Sigmoid colon (tissue), 7 donors: ENCODE measurements around the gene AGAP2. TPM values are rescaled to one million over a fixed set of nuclear protein-coding genes. Genes with fewer than 3 reads are reported as not detected.
"Not testable (repeated sequence)": the region's sequence is repeated elsewhere in the genome, so short reads cannot be mapped to it uniquely, and the experiment has no call there.

Experiments
- DNase-seq: peaks from one replicate; pipeline ENCODE4 v3.0.0-alpha.2; 2019
- H3K27ac ChIP-seq, 4 donors: fragments of 200-600 bp; sonication (generic); one replicate each; pipeline ENCODE4 v1.5.1; 2016 to 2019; ENCODE audit warnings: mild to moderate bottlenecking in 1 of 4
- H3K27me3 ChIP-seq, 3 donors: fragments of 200-600 bp; sonication (generic); one replicate each; pipeline ENCODE4 v1.5.1; 2019; ENCODE audit warnings: mild to moderate bottlenecking in 1 of 3
- H3K36me3 ChIP-seq, 4 donors: fragments of 200-600 bp; sonication (generic); one replicate each; pipeline ENCODE4 v1.5.1; 2016 to 2019
- H3K4me1 ChIP-seq, 4 donors: fragments of 200-600 bp; sonication (generic); one replicate each; pipeline ENCODE4 v1.5.1; 2017 to 2019
- H3K4me3 ChIP-seq, 4 donors: fragments of 200-600 bp; sonication (generic); one replicate each; pipeline ENCODE4 v1.5.1; 2017 to 2019; ENCODE audit warnings: mild to moderate bottlenecking in 2 of 4, moderate library complexity in 1 of 4
- H3K9me3 ChIP-seq, 4 donors: fragments of 200-600 bp in 3 of 4; sonication (generic) in 3 of 4; one replicate each; pipeline versions ENCODE4 v1.5.1 to v1.6.1; 2013 to 2019
- EP300 ChIP-seq, 4 donors: sonication (generic); formaldehyde crosslinking; IDR thresholded peaks; one replicate each; pipeline ENCODE4 v1.6.1; 2017; ENCODE audit warnings: antibody characterized with exemption in 4 of 4
- POLR2A ChIP-seq, 2 donors: fragments of 450-650 bp; IDR thresholded peaks; one replicate each; pipeline ENCODE4 v1.6.1; 2016; ENCODE audit warnings: antibody characterized with exemption in 2 of 2, mild to moderate bottlenecking in 2 of 2, moderate library complexity in 2 of 2
- POLR2AphosphoS5 ChIP-seq, 4 donors: sonication (generic); formaldehyde crosslinking; IDR thresholded peaks; one replicate each; pipeline ENCODE4 v1.6.1; 2017; ENCODE audit warnings: antibody characterized with exemption in 4 of 4
- WGBS, 2 donors: extraction: QIAGEN DNeasy Blood & Tissue Kit; methylation state at CpG; one replicate each; pipeline ENCODE4 v1.1.7; 2013; 5-methylcytosine and 5-hydroxymethylcytosine counted together
- intact Hi-C: fragments of 100-400 bp; cut with DNase I; formaldehyde crosslinking; loops from one replicate; pipeline ENCODE4 v1.15.1; 2023
- polyA plus RNA-seq, 3 donors: library from polyadenylated mRNA; stranded (reverse); fragments of 200-250 nt; gene quantifications; one replicate each; pipeline ENCODE4 v1.2.3, GENCODE V29; 2013
- total RNA-seq, 4 donors: library from RNA; depleted of rRNA; stranded (reverse); fragments of >200 nt; gene quantifications; one replicate each; pipeline ENCODE4 v1.1.0, GENCODE V29; 2016
- TF ChIP-seq, protein P1 (sequence below), 4 experiments: fragments of 450-650 bp in 3 of 4; fragments of 200-600 bp in 1 of 4; IDR thresholded peaks; one replicate each; pipeline ENCODE4 v1.5.1; 2016 to 2019; ENCODE audit warnings: antibody characterized with exemption in 4 of 4, mild to moderate bottlenecking in 3 of 4, moderate library complexity in 2 of 4
- donor health status: healthy with polysubstance abuse.
- donor health status: Bipolar disorder and iron deficiency.
- donor health status: healthy.

Gene AGAP2
- total and polyA plus RNA-seq, 7 donors, result under 0.01 to 6.4 (median 1.4) TPM

DNA sequence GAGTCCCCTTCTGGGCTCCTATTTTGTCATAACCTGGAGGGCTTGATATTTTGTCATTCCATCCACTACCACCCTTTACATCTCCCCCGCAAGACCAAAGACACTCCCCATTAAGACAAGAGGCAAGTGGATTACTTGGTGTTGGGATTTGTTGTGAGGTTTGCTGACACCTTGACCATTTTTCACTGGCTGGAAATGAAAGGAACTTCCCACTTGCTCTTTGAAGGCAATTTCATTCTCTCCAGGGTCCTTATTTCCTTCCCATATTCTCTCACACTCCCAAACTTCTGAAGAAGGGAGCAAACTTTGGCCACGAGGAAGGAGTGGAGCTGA is 14.9 kb downstream of the AGAP2 start:
- intact Hi-C loops, result no loop called here
- Histone ChIP-seq H3K27ac (no peak overlapping the region), H3K27me3 (peaks cover 0 to 41% (median 22%) of the 10 kb centered on the region in 3 donors), H3K4me1 (peaks cover 0 to 21% (median 17%) of the 10 kb centered on the region in 4 donors), H3K36me3 (peaks cover 9 to 37% (median 22%) of the 10 kb centered on the region in 4 donors), H3K4me3 (no peak overlapping the region), H3K9me3 (no peaks in the 10 kb centered on the region)
- TF ChIP-seq POLR2AphosphoS5 (IDR thresholded peaks at IDR 0.05) (no peak), POLR2A (IDR thresholded peaks at IDR 0.05) (no peak), EP300 (IDR thresholded peaks at IDR 0.05) (no peak)
- TF ChIP-seq, protein P1, sequence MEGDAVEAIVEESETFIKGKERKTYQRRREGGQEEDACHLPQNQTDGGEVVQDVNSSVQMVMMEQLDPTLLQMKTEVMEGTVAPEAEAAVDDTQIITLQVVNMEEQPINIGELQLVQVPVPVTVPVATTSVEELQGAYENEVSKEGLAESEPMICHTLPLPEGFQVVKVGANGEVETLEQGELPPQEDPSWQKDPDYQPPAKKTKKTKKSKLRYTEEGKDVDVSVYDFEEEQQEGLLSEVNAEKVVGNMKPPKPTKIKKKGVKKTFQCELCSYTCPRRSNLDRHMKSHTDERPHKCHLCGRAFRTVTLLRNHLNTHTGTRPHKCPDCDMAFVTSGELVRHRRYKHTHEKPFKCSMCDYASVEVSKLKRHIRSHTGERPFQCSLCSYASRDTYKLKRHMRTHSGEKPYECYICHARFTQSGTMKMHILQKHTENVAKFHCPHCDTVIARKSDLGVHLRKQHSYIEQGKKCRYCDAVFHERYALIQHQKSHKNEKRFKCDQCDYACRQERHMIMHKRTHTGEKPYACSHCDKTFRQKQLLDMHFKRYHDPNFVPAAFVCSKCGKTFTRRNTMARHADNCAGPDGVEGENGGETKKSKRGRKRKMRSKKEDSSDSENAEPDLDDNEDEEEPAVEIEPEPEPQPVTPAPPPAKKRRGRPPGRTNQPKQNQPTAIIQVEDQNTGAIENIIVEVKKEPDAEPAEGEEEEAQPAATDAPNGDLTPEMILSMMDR (IDR thresholded peaks at IDR 0.05), result no peak
- WGBS, 2 donors, result 56 to 76% methylated on average over 2 of the region's 2 CpGs
- no peak for DNase-seq

DNA sequence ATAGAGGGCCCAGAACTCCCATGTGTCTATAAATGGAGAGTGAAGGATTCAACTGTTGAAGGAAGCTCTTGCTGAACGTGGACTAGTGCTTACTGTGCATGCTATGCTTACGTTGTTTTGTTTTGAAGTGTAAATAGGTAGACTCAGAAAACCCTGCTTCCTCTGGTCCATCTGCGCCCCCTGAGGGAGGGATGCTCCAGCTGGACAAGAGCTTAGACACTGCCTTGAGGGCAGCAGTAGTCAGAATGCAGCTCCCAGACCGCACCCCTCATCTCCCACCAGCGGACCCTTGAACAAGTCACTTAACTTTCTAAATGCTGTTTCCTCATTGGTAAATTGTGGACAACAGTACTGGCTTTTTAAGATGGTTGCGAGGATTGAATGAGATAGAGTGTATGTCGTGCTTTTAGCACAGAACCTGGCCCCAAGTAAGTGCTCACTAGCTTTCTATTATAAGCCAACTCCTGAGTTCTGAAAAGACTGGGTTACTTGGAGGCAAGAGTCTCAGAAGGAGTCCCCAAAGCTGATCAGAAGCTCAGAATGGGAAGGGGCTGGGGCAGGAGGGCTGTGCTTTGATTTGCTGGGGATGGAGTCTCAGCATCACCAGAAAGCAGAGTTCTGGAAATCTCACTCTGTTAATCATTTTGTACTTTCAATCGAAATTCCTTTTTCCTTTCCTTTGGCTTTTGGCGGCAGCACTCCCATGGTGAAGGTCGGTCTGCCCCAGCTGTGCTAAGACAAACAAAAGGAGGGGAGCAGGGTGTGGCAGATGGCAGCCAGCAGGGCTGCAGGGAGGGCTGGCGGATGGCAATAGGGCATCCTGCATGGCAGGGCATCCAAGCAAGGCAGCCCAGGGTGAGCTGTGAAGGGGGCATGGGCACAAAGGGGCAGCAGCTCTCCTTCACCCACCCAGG is 15.6 kb downstream of the AGAP2 start:
- TF ChIP-seq, protein P1 (IDR thresholded peaks at IDR 0.05), result no peak
- no peak for TF ChIP-seq POLR2A (IDR thresholded peaks at IDR 0.05)
- TF ChIP-seq EP300 (IDR thresholded peaks at IDR 0.05), result no peak
- no peak for TF ChIP-seq POLR2AphosphoS5 (IDR thresholded peaks at IDR 0.05)
- intact Hi-C loops, result no loop called here
- Histone ChIP-seq H3K36me3 (peaks cover 15 to 44% (median 29%) of the 10 kb centered on the region in 4 donors), H3K9me3 (no peaks in the 10 kb centered on the region), H3K27me3 (peaks cover 0 to 38% (median 21%) of the 10 kb centered on the region in 3 donors), H3K4me3 (no peak overlapping the region), H3K4me1 (peaks cover 0 to 21% (median 17%) of the 10 kb centered on the region in 4 donors), H3K27ac (no peak overlapping the region)
- 53 to 70% methylated on average over 11 of the region's 11 CpGs for WGBS, 2 donors
- DNase-seq, result no peak

DNA sequence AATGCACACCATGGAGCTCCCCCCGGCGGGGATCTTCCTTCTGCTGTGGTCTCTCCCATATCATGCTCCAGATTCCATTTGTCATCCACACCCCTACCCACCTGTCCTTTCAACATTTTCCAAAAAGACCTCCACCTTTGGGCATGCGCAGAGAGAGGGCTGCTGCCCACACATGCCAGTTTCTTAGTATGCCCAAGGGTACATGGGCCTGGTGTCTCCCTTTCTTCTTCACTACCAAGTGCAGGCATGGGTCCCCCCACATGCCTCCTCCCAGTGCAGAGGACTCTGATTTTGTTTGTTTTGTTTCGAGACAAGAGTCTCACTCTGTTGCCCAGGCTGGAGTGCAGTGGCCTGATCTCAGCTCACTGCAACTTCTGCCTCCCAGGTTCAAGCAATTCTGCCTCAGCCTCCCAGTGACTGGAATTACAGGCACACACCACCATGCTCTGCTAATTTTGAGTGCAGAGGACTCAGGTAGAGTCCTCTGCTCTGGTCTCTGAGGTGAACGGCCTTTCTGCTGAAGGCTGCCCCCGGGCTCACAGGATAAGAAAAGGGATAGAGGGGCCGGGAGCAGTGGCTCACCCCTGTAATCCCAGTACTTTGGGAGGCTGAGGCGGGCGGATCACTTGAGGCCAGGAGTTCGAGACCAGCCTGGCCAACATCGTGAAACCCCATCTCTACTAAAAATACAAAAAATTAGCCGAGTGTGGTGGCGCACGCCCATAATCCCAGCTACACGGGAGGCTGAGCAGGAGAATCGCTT is 16.5 kb downstream of the AGAP2 start:
- intact Hi-C loops, H3K9me3 ChIP-seq, H3K27ac ChIP-seq, H3K4me3 ChIP-seq, DNase-seq: not testable (repeated sequence)
- 96% methylated on average over 16 of the region's 16 CpGs for WGBS, 2 donors
- Histone ChIP-seq H3K4me1 (peaks cover 0 to 15% (median 12%) of the 10 kb centered on the region in 4 donors), H3K36me3 (peaks cover 16 to 53% (median 37%) of the 10 kb centered on the region in 4 donors), H3K27me3 (peaks cover 0 to 28% (median 11%) of the 10 kb centered on the region in 3 donors)

DNA sequence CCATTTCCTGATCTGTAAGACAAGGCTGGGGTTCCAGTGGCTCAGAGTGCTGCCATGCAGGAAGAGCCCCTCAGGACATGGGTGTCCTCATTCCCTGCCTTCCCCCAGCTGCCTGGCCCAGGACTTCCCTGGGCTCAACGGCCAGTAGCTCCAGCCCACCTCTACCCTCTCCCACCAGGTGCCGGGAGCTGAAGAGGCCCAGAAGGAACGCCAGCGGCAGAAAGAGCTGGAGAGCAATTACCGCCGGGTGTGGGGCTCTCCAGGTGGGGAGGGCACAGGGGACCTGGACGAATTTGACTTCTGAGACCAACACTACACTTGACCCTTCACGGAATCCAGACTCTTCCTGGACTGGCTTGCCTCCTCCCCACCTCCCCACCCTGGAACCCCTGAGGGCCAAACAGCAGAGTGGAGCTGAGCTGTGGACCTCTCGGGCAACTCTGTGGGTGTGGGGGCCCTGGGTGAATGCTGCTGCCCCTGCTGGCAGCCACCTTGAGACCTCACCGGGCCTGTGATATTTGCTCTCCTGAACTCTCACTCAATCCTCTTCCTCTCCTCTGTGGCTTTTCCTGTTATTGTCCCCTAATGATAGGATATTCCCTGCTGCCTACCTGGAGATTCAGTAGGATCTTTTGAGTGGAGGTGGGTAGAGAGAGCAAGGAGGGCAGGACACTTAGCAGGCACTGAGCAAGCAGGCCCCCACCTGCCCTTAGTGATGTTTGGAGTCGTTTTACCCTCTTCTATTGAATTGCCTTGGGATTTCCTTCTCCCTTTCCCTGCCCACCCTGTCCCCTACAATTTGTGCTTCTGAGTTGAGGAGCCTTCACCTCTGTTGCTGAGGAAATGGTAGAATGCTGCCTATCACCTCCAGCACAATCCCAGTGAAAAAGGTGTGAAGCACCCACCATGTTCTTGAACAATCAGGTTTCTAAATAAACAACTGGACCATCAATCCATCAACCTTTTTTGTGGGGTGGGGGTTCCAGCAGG is 17.6 kb downstream of the AGAP2 start:
- TF ChIP-seq EP300 (IDR thresholded peaks at IDR 0.05) (no peak), POLR2AphosphoS5 (IDR thresholded peaks at IDR 0.05) (no peak)
- H3K9me3 ChIP-seq, result no peaks in the 10 kb centered on the region
- no peak overlapping the region for H3K27ac ChIP-seq
- intact Hi-C loops, result no loop called here
- peaks cover 0 to 17% (median 7%) of the 10 kb centered on the region in 3 donors for H3K27me3 ChIP-seq
- 88 to 92% methylated on average over 11 of the region's 11 CpGs for WGBS, 2 donors
- DNase-seq, result no peak
- peaks cover 26 to 64% (median 48%) of the 10 kb centered on the region in 4 donors for H3K36me3 ChIP-seq
- no peak overlapping the region for H3K4me3 ChIP-seq
- H3K4me1 ChIP-seq, result peaks cover 0 to 3% (median 2%) of the 10 kb centered on the region in 4 donors
